Lung (tissue), 12 donors: ENCODE data around the gene IFTAP. TPM values are rescaled to one million over a fixed set of nuclear protein-coding genes. Genes with fewer than 3 reads are reported as not detected.

Experiments used
- ATAC-seq: fragments of 200-7000 bp; cut with Tn5 transposase; one replicate; pipeline ENCODE4 v1.9.1; 2020; ENCODE audit warnings: moderate number of reproducible peaks; ENCODE audit not compliant: insufficient read depth, low FRiP score
- DNase-seq, 3 donors: peaks; one replicate each; pipeline ENCODE4 v3.0.0-alpha.2; 2013 to 2017
- H3K27ac ChIP-seq, 2 donors: one replicate each; pipeline ENCODE4 v1.5.1; 2013; ENCODE audit warnings: mild to moderate bottlenecking in 2 of 2, moderate library complexity in 2 of 2, control low read depth in 1 of 2, inconsistent platforms in 1 of 2, low read depth in 1 of 2, low read length in 1 of 2
- H3K27me3 ChIP-seq, 3 donors: one replicate each; pipeline ENCODE4 v1.5.1; 2013; ENCODE audit warnings: low read length in 2 of 3; ENCODE audit not compliant: control insufficient read depth in 3 of 3, insufficient read depth in 3 of 3
- H3K36me3 ChIP-seq, 4 donors: one replicate each; pipeline ENCODE4 v1.5.1; 2013; ENCODE audit warnings: low read length in 4 of 4, mild to moderate bottlenecking in 1 of 4, moderate library complexity in 1 of 4; ENCODE audit not compliant: control insufficient read depth in 4 of 4, insufficient read depth in 4 of 4
- H3K4me1 ChIP-seq, 5 donors: one replicate each; pipeline ENCODE4 v1.5.1; 2013; ENCODE audit warnings: low read length in 5 of 5, mild to moderate bottlenecking in 2 of 5, moderate library complexity in 1 of 5; ENCODE audit not compliant: control insufficient read depth in 5 of 5, insufficient read depth in 5 of 5
- H3K4me3 ChIP-seq: one replicate; pipeline ENCODE4 v1.5.1; 2013; ENCODE audit warnings: mild to moderate bottlenecking, control low read depth, moderate library complexity
- H3K9ac ChIP-seq, 2 donors: one replicate each; pipeline ENCODE4 v1.5.1; 2013; ENCODE audit warnings: low read length in 2 of 2, control low read depth in 1 of 2; ENCODE audit not compliant: insufficient read depth in 1 of 2
- H3K9me3 ChIP-seq, 4 donors: one replicate each; pipeline ENCODE4 v1.5.1; 2013; ENCODE audit warnings: low read length in 3 of 4, mild to moderate bottlenecking in 1 of 4, moderate library complexity in 1 of 4; ENCODE audit not compliant: control insufficient read depth in 4 of 4, insufficient read depth in 3 of 4
- WGBS, 2 donors: extraction: QIAGEN DNeasy Blood & Tissue Kit; methylation state at CpG; one replicate each; pipeline ENCODE4 v1.1.7; 2013; 5-methylcytosine and 5-hydroxymethylcytosine counted together
- polyA plus RNA-seq, 2 donors: library from polyadenylated mRNA; stranded (reverse); fragments of 200-250 nt; gene quantifications; one replicate each; pipeline ENCODE4 v1.2.1, GENCODE V29; 2013
- total RNA-seq, 2 donors: library from RNA; depleted of rRNA in 1 of 2; stranded (reverse); fragments of >200 nt in 1 of 2; gene quantifications; one replicate each; pipeline ENCODE4 v1.2.1, GENCODE V29; 2014 to 2021
- TF ChIP-seq, protein P1 (sequence below): IDR thresholded peaks from 2 replicates; pipeline ENCODE4 v1.5.1; 2012; ENCODE audit warnings: mild to moderate bottlenecking; ENCODE audit errors: control extremely low read depth, extremely low read depth
- donor health status: control.
- donor health status: control.
- donor health status: Bipolar disorder and iron deficiency.
- donor health status: healthy.
- donor health status: DM: yes; HTN: yes; CAD: no.

IFTAP gene
- total and polyA plus RNA-seq, 4 donors: 17.7 to 36.1 (median 24.5) TPM

- DNase-seq (no peak), ATAC-seq (no peak)
- no peaks in the 10 kb centered on the region for H3K9me3 ChIP-seq
- 85 to 86% methylated on average over 6 of the region's 6 CpGs for WGBS, 2 donors
- H3K9ac ChIP-seq: no peak overlapping the region
- H3K4me1 ChIP-seq: peaks cover 0 to 32% (median 6%) of the 10 kb centered on the region in 5 donors
- no peaks in the 10 kb centered on the region for H3K27me3 ChIP-seq
- no peak overlapping the region for H3K4me3 ChIP-seq
- TF ChIP-seq, protein P1, sequence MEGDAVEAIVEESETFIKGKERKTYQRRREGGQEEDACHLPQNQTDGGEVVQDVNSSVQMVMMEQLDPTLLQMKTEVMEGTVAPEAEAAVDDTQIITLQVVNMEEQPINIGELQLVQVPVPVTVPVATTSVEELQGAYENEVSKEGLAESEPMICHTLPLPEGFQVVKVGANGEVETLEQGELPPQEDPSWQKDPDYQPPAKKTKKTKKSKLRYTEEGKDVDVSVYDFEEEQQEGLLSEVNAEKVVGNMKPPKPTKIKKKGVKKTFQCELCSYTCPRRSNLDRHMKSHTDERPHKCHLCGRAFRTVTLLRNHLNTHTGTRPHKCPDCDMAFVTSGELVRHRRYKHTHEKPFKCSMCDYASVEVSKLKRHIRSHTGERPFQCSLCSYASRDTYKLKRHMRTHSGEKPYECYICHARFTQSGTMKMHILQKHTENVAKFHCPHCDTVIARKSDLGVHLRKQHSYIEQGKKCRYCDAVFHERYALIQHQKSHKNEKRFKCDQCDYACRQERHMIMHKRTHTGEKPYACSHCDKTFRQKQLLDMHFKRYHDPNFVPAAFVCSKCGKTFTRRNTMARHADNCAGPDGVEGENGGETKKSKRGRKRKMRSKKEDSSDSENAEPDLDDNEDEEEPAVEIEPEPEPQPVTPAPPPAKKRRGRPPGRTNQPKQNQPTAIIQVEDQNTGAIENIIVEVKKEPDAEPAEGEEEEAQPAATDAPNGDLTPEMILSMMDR: no peak
- no peaks in the 10 kb centered on the region for H3K36me3 ChIP-seq
- H3K27ac ChIP-seq: no peak overlapping the region
Measured at GRCh38 chr11:36696550-36696949, 102.2 kb downstream of the IFTAP start.

DNA sequence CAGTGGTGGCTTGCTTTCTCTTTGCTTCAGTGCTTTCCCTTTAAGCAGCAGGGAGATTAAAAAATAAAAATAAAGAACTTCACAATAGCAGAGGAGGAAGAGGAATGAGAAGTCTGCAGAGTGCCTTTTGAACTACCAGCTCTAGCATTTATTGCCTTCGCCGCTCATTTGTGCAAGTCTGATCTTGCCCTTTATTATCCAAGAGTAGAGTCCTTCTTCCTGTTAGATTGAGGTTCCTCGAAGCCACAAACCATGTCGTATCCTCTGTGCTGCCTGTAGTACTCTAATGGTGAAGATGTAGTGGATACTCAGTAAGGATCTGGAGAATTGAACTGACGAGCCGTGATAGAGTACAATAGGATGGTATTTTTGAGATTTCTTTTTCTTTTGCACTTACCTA lies 105.0 kb downstream of the IFTAP start:
- Histone ChIP-seq H3K27me3 (no peaks in the 10 kb centered on the region), H3K36me3 (no peaks in the 10 kb centered on the region), H3K9ac (no peak overlapping the region), H3K4me3 (no peak overlapping the region), H3K4me1 (peaks cover 0 to 24% (median 5%) of the 10 kb centered on the region in 5 donors), H3K9me3 (no peaks in the 10 kb centered on the region), H3K27ac (no peak overlapping the region)
- DNase-seq (no peak), ATAC-seq (no peak)
- TF ChIP-seq, protein P1: no peak
- 70 to 80% methylated on average over 6 of the region's 6 CpGs for WGBS, 2 donors

DNA sequence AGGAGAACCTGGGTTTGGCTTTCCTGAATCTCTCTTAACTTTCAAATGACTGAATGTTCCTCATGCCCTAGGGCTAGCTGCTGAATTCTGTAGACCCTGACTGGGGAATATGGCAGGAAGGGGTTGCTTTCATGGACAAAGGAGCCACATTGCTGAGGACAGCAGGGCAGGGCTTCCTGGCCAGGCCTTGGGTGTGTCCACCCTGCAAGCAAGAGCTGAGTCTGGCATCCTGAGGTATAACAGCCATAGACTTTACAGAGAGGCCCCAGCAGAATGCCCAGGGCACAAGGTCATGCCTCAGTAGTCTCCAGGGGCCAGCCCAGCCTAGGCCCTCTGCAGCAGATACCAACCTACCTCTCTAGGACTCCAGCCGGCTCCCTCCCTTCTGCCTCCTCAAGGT lies 105.9 kb downstream of the IFTAP start:
- no peak for ATAC-seq
- 87 to 94% methylated on average over 1 of the region's 1 CpG for WGBS, 2 donors
- TF ChIP-seq, protein P1: no peak

More for the DNA sequence above, 105.9 kb downstream of the IFTAP start:
- Histone ChIP-seq H3K36me3 (no peaks in the 10 kb centered on the region), H3K9ac (no peak overlapping the region), H3K27me3 (no peaks in the 10 kb centered on the region), H3K4me3 (no peak overlapping the region), H3K4me1 (peaks cover 0 to 18% (median 0%) of the 10 kb centered on the region in 5 donors), H3K9me3 (no peaks in the 10 kb centered on the region), H3K27ac (no peak overlapping the region)
- DNase-seq: no peak
